Activated naive CD4-positive, alpha-beta T cell treated with anti-CD3 and anti-CD28 coated beads, Interleukin-2, amount 50 U/mL, for 24 hours (primary cell): ENCODE measurements around the gene INO80.
A peak's percentile ranks its signal among the peaks of the same experiment; 100 is the strongest.

Source experiments
- H3K27ac Mint-ChIP-seq: one replicate; pipeline ENCODE4 v1.8.0; 2021; ENCODE audit warnings: mild to moderate bottlenecking, mixed read lengths
- H3K27me3 Mint-ChIP-seq: one replicate; pipeline ENCODE4 v1.8.0; 2021; ENCODE audit warnings: mixed read lengths
- H3K36me3 Mint-ChIP-seq: one replicate; pipeline ENCODE4 v1.8.0; 2021; ENCODE audit warnings: mixed read lengths
- H3K4me1 Mint-ChIP-seq: one replicate; pipeline ENCODE4 v1.8.0; 2021; ENCODE audit warnings: mixed read lengths
- H3K4me3 Mint-ChIP-seq: one replicate; pipeline ENCODE4 v1.8.0; 2021; ENCODE audit warnings: mild to moderate bottlenecking, mixed read lengths
- H3K9me3 Mint-ChIP-seq: one replicate; pipeline ENCODE4 v1.8.0; 2021; ENCODE audit warnings: mixed read lengths

The INO80 gene

DNA sequence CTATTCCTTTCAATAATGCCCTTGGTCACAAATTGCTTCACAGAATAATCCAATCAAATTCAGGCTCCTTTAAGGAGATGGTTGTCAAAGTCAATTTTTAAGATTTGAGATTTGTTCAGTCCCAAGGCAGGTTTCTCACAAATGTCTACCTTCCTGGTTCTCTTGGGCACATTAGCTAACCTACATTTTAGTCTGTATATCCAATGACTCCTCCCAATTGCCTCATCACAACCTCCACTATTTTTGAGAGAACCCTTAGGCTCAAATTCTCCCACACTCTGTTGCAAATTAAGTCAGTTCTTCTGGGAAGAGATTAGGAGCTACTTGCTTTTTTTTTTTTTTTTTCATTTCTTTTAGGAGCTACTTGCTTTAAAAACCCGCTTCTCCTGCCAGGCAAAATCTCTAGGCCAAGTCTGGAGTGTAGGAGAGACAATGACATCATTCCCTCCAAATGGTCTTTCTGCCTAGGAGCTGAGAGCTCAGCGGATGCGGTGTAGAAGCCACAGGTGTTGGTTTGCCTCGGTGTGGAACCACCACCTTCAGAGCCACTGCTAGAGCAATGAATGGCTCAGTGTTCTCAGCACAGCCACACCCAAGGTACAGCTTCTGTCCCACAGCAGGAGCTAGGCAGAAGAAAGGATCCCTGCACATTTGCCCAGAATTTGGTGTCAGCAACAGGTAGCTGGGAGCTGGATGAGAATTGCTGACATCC, 10.0 kb upstream of the INO80 start:
- Mint-ChIP-seq H3K27me3 (peaks cover 6% of the 10 kb centered on the region), H3K4me1 (no peaks in the 10 kb centered on the region), H3K4me3 (no peak overlapping the region), H3K9me3 (no peaks in the 10 kb centered on the region), H3K36me3 (no peaks in the 10 kb centered on the region), H3K27ac (no peak overlapping the region)

DNA sequence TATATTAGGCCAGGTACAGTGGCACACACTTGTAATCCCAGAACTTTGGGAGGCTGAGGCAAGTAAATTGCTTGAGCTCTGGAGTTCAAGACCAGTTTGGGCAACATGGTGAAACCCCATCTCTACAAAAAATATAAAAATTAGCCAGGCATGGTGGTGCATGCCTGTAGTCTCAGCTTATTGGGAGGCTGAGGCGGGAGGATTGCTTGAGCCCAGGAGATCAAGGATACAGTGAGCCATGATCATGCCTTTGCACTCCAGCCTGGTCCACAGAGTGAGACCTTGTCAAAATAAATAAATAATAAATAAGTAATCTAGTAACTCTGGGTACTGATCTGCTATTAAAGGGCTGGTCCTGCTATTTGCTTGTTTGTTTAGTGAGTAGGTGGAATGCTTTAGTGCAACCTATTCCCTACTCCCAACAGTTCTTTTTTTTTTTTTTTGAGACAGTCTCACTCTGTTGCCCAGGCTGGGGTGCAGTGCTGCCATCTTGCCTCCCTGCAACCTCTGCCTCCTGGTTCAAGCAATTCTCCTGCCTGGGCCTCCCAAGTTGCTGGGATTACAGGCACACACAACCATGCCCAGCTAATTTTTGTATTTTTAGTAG, 9.1 kb upstream of the INO80 start:
- H3K4me3 Mint-ChIP-seq: no peak overlapping the region
- H3K27me3 Mint-ChIP-seq: peaks cover 6% of the 10 kb centered on the region
- H3K27ac Mint-ChIP-seq: no peak overlapping the region
- H3K4me1 Mint-ChIP-seq: no peaks in the 10 kb centered on the region
- no peaks in the 10 kb centered on the region for H3K9me3 Mint-ChIP-seq
- no peaks in the 10 kb centered on the region for H3K36me3 Mint-ChIP-seq

DNA sequence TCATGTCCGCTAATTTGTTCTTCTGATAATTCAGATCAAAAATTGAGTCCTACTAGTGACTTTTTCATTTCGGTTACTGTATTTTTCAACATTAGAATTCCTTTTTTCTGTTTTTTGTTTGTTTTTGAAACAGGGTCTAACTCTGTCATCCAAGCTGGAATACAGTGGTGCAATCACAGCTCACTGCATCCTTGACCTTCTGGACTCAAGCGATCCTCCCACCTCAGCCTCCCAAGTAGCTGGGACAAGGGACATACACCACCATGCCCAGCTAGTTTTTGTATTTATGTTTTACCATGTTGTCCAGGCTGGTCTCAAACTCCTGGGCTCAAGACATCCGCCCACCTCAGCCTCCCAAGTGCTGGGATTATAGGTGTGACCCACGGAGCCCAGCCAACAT, 8.0 kb upstream of the INO80 start:
- H3K4me1 Mint-ChIP-seq: no peaks in the 10 kb centered on the region
- H3K27ac Mint-ChIP-seq: no peak overlapping the region
- H3K36me3 Mint-ChIP-seq: no peaks in the 10 kb centered on the region
- no peaks in the 10 kb centered on the region for H3K9me3 Mint-ChIP-seq
- H3K4me3 Mint-ChIP-seq: no peak overlapping the region
- H3K27me3 Mint-ChIP-seq: peaks cover 6% of the 10 kb centered on the region

DNA sequence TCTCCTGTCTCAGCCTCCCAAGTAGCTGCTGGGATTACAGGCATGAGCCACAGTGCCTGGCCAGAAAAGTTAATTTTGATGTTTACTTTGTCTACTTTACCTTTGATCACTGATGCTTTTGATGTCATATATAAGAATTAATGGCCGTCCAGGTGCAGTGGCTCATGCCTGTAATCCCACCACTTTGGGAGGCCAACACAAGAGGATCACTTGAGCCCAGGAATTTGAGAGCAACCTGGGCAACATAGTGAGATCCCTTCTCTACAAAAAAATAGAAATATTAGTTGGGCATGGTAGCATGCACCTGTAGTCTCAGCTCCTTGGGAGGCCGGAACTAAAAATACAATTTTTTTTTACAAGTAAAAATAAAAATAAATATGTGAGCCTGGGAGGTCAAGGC, 6.8 kb upstream of the INO80 start:
- H3K4me1 Mint-ChIP-seq: no peaks in the 10 kb centered on the region
- H3K27me3 Mint-ChIP-seq: peaks cover 6% of the 10 kb centered on the region
- no peak overlapping the region for H3K27ac Mint-ChIP-seq
- no peaks in the 10 kb centered on the region for H3K9me3 Mint-ChIP-seq
- no peak overlapping the region for H3K4me3 Mint-ChIP-seq
- no peaks in the 10 kb centered on the region for H3K36me3 Mint-ChIP-seq

DNA sequence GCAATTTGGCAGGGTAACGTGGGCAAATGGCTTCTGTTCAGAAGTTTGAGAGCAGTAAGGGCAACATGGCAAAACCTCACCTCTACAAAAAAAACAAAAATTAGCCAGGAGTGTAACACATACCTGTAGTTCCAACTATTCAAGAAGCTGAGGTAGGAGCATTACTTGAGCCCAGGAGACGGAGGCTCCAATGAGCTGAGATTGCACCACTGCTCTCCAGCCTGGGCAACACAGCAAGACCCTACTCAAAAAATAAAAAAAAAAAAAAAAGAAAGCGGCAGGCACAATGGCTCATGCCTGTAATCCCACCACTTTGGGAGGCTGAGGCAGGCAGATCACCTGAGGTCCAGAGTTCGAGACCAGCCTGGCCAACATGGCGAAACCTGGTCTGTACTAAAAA, 5.9 kb upstream of the INO80 start:
- Mint-ChIP-seq H3K4me1 (no peaks in the 10 kb centered on the region), H3K9me3 (no peaks in the 10 kb centered on the region), H3K27ac (no peak overlapping the region), H3K4me3 (no peak overlapping the region), H3K36me3 (no peaks in the 10 kb centered on the region), H3K27me3 (peaks cover 6% of the 10 kb centered on the region)

DNA sequence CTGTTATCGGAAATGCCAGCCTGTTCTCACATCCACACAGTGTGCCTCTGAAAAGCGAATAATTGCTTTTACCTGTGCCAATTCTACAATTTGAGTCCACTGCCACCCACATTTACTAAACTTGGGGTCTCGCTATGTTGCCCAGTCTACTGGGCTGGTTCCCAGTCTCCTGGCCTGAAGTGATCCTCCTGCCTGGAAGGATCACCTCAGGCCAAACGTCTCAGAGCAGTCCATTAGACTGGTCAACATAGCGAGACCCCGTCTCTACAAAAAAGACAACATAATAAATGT, 827 bp upstream of the INO80 start:
- H3K27me3 Mint-ChIP-seq: no peaks in the 10 kb centered on the region
- peaks cover 24% of the 10 kb centered on the region for H3K4me1 Mint-ChIP-seq
- H3K9me3 Mint-ChIP-seq: no peaks in the 10 kb centered on the region
- peak overlapping the region; percentile 98 for H3K4me3 Mint-ChIP-seq
- peaks cover 4% of the 10 kb centered on the region for H3K36me3 Mint-ChIP-seq
- peak overlapping the region; percentile 100 for H3K27ac Mint-ChIP-seq

DNA sequence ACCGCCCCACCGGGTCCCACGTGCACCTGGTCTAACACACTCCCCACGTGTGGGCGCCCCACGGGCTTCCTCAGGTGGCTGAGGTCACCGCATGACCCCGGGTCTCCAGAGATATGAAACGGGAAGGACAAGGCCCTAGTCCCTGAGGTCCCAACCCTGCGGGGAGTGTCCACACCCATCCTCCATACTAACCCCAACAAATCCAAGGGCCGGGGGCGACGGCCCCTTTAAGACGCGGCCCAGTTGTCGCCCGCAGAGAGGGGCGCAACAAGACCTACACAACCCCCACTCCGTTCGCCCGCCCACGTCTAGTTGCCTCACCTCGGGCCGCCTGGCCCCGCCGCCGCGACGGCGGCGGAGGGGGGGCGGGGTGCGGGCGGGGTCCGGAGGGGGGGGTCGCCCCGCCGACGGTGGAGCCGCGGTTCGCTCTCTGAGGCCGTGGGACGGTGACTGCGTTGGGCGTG, 396 bp downstream of the INO80 start:
- Mint-ChIP-seq H3K36me3 (peaks cover 4% of the 10 kb centered on the region), H3K27me3 (no peaks in the 10 kb centered on the region), H3K4me3 (peak overlapping the region; percentile 98), H3K4me1 (peaks cover 24% of the 10 kb centered on the region), H3K9me3 (no peaks in the 10 kb centered on the region), H3K27ac (peak overlapping the region; percentile 100)

DNA sequence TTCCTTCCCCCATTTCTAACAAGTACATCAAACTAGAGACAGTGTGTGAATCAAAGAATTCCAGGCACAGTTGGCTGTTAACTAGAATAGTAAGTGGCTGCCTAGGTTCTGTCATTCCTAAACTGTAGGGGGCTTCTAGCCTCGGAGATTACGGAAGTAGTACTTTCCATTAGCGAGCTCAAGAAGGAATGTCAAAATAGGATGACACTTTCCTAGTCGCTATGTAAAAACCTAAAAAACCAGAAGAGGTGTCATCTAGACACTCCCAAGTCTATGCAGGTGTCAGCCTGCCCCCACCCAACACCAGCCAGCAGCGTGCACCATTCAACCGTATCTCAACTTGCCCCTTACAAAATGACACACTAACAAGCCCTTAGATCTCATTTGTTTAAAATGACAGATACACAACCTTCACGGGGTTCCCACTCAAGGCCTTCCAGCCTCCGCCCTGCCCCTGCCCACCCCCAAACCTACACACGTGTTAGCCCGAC, 874 bp downstream of the INO80 start:
- no peaks in the 10 kb centered on the region for H3K27me3 Mint-ChIP-seq
- H3K4me1 Mint-ChIP-seq: peaks cover 24% of the 10 kb centered on the region
- H3K9me3 Mint-ChIP-seq: no peaks in the 10 kb centered on the region
- peaks cover 4% of the 10 kb centered on the region for H3K36me3 Mint-ChIP-seq
- H3K27ac Mint-ChIP-seq: peak overlapping the region; percentile 94
- H3K4me3 Mint-ChIP-seq: peak overlapping the region; percentile 98

DNA sequence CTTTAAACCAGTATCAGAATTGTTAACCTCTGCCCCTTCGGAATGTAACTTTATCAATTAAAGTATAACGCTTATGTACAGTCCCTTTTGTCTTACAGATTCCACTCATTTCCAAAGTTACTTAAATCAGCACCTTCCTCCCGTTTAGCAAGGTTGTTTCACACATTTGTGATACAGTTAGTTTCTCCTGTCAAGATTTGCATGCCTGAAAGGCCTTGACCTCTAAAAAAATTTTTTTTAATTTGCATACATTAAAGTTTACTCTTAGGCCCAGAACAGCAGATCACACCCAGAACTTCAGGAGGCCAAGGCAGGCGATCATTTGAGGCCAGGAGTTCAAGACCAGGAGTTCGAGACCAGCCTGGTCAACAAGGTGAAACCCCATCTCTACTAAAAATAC, 9.1 kb downstream of the INO80 start:
- Mint-ChIP-seq H3K9me3 (no peaks in the 10 kb centered on the region), H3K27ac (no peak overlapping the region), H3K27me3 (no peaks in the 10 kb centered on the region), H3K4me1 (peaks cover 30% of the 10 kb centered on the region), H3K4me3 (no peak overlapping the region), H3K36me3 (peaks cover 8% of the 10 kb centered on the region)

DNA sequence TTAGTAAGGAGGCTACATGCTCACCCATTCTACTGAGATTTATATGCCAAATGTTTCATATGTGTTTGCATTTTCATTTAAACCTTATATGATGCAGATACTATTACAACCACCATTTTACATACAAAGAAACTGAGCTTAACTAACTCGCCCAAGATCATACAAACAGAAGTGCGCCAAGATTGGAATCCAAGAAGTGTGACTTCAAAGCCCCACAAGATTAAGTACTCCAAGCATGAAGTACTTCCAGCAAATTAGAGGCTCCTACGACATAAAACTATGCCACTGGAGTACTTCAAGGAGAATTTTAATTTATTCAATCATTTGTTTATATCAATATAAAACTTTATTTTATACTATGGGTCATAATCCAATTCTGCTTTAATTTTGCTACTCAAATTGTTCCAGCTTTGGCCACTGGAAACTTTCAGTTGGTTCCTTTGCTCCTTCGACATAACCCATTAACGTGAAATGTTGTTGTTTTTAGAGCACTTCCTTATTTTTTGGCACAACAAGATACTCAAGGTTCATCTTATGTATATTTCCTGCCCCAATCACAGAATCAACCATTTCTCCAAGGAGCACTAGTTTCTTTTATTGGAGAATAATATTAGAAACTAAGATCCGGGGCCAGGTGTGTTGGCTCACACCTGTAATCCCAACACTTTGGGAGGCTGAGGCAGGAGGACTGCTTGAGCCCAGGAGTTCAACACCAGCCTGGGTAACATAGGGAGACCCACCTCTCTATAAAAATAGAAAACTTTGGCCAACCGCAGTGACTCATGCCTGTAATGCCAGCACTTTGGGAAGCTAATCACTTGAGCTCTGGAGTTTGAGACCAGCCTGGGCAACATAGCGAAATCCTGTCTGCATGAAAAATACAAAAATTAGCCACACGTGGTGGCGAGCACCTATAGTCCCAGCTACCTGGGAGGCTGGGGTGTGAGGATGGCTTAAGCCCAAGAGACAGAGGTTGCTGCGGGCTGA, 10.4 kb downstream of the INO80 start:
- H3K9me3 Mint-ChIP-seq: no peaks in the 10 kb centered on the region
- H3K4me1 Mint-ChIP-seq: peaks cover 36% of the 10 kb centered on the region
- no peak overlapping the region for H3K4me3 Mint-ChIP-seq
- H3K27ac Mint-ChIP-seq: no peak overlapping the region
- H3K27me3 Mint-ChIP-seq: no peaks in the 10 kb centered on the region
- H3K36me3 Mint-ChIP-seq: peaks cover 8% of the 10 kb centered on the region

DNA sequence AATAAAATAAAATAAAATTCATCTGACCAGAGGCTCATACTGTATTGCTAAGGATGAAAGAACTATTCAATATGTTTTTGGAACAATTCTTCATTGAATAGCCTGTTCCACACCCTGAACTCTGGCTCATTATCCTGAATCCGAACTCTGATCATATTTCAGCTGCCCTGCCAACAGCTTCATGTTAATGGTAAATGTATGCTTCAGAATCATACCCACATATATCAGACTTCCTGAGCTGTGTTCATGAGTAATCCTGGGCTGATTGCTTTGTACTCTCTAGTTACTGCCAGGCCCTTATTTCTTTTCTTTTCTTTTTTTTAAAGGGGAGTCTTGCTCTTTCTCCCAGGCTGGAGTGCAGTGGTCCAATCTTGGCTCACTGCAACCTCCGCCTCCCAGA, 11.8 kb downstream of the INO80 start:
- no peaks in the 10 kb centered on the region for H3K27me3 Mint-ChIP-seq

DNA sequence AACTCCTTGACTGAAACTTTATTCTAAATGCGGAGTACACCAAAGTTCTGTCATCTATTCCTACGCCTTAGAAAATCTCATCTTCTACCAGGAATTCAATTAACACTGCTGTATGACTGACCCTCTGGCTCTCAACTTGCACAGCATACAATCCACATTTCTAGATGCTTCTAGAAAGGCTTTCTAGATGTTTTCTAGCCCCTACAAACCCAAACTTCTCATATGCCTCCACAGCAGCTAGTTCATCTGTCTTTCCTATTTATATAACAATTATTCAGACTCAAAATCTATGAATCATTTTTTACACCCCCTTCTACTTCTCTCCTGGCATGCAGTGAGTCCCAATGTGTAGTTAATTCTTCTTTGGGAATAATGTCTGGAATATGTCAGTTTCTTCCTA, 13.2 kb downstream of the INO80 start:
- peaks cover 6% of the 10 kb centered on the region for H3K36me3 Mint-ChIP-seq
- H3K4me3 Mint-ChIP-seq: no peak overlapping the region
- H3K27me3 Mint-ChIP-seq: no peaks in the 10 kb centered on the region
- peaks cover 30% of the 10 kb centered on the region for H3K4me1 Mint-ChIP-seq
- no peaks in the 10 kb centered on the region for H3K9me3 Mint-ChIP-seq
- peak overlapping the region; percentile 52 for H3K27ac Mint-ChIP-seq

More for the DNA sequence above, 11.8 kb downstream of the INO80 start:
- H3K9me3 Mint-ChIP-seq: no peaks in the 10 kb centered on the region
- no peak overlapping the region for H3K4me3 Mint-ChIP-seq
- H3K4me1 Mint-ChIP-seq: peaks cover 36% of the 10 kb centered on the region
- peaks cover 11% of the 10 kb centered on the region for H3K36me3 Mint-ChIP-seq
- H3K27ac Mint-ChIP-seq: no peak overlapping the region

DNA sequence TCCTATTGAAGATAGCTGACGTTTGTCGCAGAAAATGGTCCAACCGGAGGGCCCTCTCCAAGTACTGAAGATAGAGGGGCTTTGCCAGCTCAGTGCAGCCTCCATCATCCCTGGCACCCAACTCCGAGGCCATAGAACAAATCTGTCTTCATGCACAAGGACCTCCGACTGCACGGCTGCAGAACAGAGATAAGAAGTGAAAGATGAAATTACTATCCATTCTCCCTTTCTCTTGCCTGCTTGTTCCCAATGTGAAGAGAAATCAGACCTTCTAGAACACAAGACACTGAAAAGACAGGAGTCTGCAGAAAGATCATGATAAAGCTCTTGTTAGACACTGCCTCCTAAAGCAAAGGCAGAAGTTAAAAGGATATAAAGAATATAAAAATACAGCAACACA, 19.9 kb downstream of the INO80 start:
- Mint-ChIP-seq H3K27ac (no peak overlapping the region), H3K4me1 (peaks cover 8% of the 10 kb centered on the region), H3K4me3 (no peak overlapping the region), H3K36me3 (peaks cover 12% of the 10 kb centered on the region), H3K9me3 (no peaks in the 10 kb centered on the region), H3K27me3 (no peaks in the 10 kb centered on the region)

DNA sequence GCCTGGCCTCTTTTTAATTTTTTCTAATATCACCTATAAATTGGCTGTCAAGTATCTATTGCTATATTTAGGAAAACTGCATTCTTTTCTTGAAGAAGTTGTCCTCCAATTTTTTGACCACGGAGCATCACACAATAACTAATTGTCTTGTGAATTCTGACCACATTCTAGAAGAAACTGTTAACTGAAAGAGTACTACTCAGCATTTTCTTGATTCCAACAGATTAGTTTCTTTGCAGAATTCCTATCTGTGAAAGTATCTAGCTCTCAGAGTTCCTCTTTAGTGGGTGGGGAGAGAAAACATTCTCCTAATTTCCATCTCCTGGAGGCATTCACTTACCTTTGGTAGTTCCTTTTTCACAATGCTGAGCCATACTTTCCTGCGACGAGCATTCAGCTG, 31.1 kb downstream of the INO80 start:
- Mint-ChIP-seq H3K36me3 (peaks cover 18% of the 10 kb centered on the region), H3K27me3 (no peaks in the 10 kb centered on the region), H3K9me3 (no peaks in the 10 kb centered on the region), H3K27ac (no peak overlapping the region), H3K4me1 (peaks cover 7% of the 10 kb centered on the region), H3K4me3 (no peak overlapping the region)

DNA sequence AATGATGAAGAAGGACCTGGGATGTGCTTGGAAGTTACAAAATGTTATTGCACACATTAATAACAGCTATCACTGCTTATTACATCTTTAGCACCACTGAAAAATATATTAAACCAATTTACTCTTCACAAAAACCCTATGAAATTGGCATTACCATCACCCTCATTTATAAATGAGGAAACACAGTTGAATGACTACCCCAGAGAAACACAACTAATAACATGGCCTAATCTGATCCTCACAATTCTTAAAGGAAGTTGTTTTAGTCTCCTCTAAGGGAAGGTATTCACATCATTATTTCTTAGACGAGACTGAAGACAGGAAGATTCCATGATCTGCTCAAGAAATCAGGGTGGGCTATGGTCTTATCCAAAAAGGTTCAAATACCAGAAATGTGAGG, 35.9 kb downstream of the INO80 start:
- H3K27me3 Mint-ChIP-seq: no peaks in the 10 kb centered on the region

DNA sequence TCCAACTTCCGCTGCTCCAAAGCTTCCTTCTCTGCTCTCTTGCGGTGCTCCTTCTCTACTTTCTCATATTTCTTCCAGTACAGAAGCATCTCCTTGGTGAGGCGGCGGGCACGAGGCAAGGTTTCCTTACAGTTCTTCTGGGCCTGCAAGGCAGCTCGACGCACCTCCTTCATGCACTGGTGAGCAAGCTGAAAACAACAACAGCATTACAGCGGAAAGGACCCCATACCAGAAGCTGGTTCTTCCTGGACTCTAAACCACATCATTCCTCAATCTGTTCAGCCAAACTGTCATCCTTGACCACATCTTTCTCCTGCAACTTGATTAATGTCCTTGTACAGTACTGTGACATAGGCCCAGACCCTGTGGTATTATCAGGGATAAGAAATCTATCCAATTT, 36.4 kb downstream of the INO80 start:
- Mint-ChIP-seq H3K27ac (peak overlapping the region; percentile 30), H3K4me1 (no peaks in the 10 kb centered on the region), H3K36me3 (peaks cover 10% of the 10 kb centered on the region)

More for the DNA sequence above, 35.9 kb downstream of the INO80 start:
- H3K4me1 Mint-ChIP-seq: no peaks in the 10 kb centered on the region
- no peaks in the 10 kb centered on the region for H3K9me3 Mint-ChIP-seq
- no peak overlapping the region for H3K27ac Mint-ChIP-seq
- H3K36me3 Mint-ChIP-seq: peaks cover 10% of the 10 kb centered on the region
- no peak overlapping the region for H3K4me3 Mint-ChIP-seq

More for the DNA sequence above, 36.4 kb downstream of the INO80 start:
- H3K9me3 Mint-ChIP-seq: no peaks in the 10 kb centered on the region
- H3K4me3 Mint-ChIP-seq: no peak overlapping the region
- no peaks in the 10 kb centered on the region for H3K27me3 Mint-ChIP-seq
